UCSD-AML1 (cell line): ENCODE data around the gene LPA.
"Not testable (repeated sequence)": the region's sequence is repeated elsewhere in the genome, so short reads cannot be mapped to it uniquely, and the experiment has no call there.

Source experiments
- DNase-seq: peaks from one replicate; lab custom pipeline; 2025; ENCODE audit not compliant: unreplicated experiment; lab: John Stamatoyannopoulos, UW

LPA gene, protein sequence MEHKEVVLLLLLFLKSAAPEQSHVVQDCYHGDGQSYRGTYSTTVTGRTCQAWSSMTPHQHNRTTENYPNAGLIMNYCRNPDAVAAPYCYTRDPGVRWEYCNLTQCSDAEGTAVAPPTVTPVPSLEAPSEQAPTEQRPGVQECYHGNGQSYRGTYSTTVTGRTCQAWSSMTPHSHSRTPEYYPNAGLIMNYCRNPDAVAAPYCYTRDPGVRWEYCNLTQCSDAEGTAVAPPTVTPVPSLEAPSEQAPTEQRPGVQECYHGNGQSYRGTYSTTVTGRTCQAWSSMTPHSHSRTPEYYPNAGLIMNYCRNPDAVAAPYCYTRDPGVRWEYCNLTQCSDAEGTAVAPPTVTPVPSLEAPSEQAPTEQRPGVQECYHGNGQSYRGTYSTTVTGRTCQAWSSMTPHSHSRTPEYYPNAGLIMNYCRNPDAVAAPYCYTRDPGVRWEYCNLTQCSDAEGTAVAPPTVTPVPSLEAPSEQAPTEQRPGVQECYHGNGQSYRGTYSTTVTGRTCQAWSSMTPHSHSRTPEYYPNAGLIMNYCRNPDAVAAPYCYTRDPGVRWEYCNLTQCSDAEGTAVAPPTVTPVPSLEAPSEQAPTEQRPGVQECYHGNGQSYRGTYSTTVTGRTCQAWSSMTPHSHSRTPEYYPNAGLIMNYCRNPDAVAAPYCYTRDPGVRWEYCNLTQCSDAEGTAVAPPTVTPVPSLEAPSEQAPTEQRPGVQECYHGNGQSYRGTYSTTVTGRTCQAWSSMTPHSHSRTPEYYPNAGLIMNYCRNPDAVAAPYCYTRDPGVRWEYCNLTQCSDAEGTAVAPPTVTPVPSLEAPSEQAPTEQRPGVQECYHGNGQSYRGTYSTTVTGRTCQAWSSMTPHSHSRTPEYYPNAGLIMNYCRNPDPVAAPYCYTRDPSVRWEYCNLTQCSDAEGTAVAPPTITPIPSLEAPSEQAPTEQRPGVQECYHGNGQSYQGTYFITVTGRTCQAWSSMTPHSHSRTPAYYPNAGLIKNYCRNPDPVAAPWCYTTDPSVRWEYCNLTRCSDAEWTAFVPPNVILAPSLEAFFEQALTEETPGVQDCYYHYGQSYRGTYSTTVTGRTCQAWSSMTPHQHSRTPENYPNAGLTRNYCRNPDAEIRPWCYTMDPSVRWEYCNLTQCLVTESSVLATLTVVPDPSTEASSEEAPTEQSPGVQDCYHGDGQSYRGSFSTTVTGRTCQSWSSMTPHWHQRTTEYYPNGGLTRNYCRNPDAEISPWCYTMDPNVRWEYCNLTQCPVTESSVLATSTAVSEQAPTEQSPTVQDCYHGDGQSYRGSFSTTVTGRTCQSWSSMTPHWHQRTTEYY (N-terminal part only)

DNA sequence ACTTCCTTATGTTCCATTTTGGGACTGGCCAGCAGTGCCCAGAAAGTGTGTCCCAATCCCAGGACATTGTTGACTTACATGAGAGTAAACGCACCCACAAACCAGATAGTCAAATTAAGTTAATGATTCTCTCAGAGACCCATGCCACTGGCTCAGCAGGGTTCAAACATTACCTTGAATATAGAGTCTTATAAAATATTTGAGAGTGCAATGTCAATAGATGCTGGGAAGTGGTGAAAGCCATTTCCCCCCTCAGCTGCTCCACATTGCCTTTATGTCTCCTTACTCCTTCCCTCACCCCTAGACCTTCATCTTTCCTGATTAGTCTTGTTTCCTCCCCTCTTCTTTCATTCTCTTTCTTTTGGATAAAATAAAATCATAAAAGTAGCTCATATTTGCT, at the start of gene LPA:
Gene LPA (minus strand): TSS at position 78 of the 400 bp plus-strand sequence. CDS start 61 bp downstream, at position 17.
- DNase-seq: not testable (repeated sequence)

- DNase-seq: not testable (repeated sequence)
These were observed 44.9 kb upstream of the LPA start for GRCh38 chr6:160708993-160709392.

DNA sequence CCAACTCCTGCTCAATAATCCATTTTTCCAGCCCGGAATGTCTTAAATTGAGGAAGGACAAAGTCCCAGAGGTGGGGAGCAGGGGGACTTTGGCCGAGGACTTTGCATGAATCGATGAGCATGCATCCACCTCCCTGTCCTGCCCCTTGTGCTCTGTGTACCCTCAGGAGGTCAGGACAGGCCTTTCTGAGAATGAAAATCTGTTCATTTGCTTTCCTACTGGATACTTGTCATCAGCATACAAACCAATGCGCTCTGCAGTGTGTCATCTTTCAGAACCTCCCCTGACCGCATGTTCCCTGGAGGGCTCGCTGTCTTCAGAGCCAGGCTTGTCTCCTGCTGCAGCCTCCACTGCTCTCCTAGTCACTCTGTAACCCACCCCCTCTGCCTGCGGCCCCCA, 40.6 kb upstream of the LPA start:
- DNase-seq: not testable (repeated sequence)

- not testable (repeated sequence) for DNase-seq
These were observed 38.0 kb upstream of the LPA start, which contains the start of gene PLG for GRCh38 chr6:160701918-160702680. Gene PLG (plus strand): TSS chr6:160702244. CDS start chr6:160702305, 61 bp downstream.

DNA sequence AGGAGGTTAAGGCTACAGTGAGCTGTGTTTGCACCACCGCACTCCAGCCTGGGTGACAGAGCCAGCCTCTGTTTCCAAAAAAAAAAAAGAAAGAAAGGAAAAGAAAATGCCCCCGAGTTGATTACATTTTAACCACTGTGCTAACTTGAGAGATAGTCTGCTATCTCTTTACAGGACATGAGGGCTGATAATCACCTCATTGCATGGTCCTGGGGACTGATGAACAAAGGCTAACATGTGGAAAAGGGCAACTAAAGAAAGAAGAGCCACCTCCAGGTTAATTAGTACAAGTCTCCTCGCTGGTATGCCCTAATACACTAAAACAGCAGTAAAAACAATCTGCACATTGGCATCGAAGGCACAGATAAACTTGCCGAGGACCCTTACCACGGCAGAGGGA, 33.8 kb upstream of the LPA start:
- no peak for DNase-seq

GRCh38 chr6:160696884-160697283, 32.8 kb upstream of the LPA start:
- not testable (repeated sequence) for DNase-seq

DNA sequence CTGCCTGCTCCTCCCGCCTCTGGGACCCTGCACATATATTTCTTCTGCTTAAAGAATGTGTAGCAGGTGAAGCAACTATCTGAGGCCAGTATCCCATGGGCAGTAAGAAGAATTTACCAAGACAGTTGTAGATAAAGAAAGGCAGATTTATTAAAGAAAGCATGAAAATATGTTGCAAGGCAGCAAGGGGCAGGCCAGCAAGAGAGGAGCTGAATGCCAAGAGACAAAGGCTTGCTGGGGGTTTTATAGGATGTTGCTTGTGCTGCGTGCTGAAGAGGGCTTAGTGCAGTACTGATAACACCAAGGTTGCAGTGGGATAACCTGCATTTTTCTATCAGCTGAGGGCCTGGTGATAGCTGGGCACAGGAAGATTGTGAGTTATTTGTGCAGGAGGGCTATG, 31.5 kb upstream of the LPA start:
- DNase-seq: not testable (repeated sequence)

DNA sequence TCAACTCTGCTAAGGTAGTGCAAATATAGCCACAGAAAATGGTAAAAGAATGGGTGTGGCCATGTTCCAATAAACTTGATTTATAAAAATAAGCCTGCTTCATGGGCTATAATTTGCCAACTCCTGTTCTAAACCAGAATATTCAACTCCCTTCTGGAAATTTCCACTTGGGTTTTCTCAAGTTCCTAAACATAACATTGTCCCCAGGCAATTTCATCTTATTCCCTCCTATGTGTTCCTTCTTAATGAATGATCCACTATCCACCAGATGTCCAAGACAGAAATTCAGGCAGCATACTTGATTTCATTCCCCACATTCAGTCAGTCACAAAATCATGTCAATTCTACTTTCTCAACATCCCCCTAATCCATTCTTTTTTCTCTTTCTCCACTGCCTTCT, 30.9 kb upstream of the LPA start:
- DNase-seq: not testable (repeated sequence)

DNA sequence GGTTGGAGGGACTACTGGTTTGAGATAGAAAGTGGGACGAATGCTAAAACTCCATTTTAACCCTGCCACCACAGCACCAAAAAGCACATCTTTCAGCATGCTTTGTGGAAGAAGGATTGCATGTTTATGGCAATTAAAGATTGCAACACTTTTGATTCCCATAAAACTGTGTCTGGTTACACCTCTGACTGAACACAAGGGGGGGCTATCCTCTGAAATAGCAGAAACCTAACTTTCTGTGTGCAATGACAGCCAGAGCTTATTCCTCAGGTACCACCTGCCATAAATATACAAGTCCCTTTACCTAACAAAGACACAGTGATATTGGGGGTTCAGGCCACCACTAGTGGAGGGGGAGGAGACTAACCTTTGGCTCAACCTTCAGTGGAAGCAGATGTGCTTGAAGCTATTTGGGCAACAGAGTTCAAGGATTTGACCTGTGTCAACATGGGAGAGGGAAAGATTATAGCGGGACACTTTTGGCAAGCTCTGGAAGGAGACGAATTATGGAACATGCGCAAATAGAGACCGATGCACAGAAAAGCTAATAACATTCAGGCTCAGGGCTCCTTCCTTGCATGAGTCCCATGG, 28.4 kb upstream of the LPA start:
- DNase-seq: no peak

DNA sequence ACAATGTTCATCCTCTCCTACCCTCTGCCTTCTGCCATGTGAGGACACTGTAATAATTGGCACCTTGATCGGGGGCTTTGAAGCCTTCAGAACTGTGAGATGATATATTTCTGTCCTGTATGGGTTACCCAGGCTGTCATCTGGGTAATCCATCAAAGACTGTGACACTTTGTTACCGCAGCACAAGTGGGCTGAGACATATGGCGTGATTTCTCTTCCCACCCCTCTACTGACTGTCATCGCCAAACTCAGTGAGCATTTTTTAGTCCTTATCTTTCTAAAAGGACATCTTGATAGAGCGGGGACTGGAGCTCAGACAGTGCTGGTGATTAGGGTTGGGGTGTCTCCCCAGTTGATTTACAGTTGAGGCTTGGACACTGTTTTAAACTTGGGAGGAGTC, 27.5 kb upstream of the LPA start:
- DNase-seq: no peak

DNA sequence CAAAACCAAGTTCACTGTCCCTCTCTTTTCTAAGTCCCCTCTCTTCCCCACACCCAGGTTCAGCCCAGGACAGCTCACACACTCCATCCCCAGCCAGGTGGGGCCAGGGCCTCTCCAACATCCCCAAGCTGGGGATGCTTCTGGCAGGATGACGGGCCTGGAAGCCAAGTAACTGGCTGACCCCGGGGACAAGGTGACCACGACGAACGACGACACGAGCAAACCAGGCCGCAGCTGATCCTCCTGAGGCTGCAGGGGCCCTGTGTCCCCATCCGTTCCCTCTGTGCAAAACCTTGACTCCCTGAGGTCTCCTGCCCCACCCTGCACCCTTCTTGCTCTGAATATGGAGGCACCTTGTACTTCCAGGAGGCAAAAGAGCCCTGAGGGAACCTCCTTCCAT, 26.4 kb upstream of the LPA start:
- DNase-seq: no peak

DNA sequence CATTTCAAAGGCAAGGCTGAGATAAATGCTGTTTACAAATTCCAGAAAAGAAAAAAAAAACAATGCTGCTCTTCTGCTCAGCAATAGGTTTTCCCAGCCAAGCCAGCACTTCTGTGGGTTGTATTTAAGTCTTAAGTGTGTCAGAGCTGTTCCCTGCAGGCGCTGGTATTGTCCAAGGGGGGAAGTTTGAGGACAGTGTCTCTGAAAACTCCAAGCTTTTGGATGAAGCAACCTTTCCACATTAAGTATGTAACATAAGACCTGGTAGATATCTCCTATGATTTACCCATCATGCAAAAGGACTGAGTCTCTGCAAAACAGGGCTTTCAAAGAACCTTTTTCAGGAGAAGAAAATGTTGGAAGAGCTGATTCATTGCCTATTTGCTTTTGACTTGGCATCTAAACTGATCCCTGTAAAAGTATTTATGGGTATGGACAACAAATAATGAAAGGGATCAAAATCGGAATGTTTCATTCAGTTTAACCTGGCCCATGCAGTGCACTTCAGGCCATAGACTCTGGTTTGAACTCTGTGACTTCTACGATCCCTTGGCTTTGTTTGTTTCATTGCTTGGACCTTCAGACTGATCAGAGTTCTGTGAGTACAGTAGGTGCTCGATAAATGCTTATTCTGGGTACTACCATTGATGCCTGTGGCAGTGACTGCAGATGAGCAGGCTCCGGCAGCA, 21.8 kb upstream of the LPA start:
- DNase-seq: no peak

- not testable (repeated sequence) for DNase-seq
These were observed 21.2 kb upstream of the LPA start for GRCh38 chr6:160685101-160685761.

DNA sequence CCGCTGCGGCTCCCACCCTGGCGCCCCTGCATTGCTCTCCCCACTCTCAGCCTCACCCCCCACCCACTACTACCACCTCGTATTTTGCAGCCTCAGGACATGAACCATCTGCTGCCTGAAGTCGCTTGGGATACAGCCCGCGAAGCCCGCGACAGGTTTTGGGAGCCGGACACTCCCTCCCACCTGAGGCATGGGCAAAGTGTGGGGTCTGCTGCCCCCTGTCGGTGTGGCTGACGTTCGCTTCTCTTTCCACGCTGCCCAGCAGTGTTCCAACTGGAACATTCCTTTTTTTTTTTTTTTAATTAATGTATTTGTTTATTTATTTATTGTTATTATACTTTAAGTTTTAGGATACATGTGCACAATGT, 15.3 kb upstream of the LPA start:
- DNase-seq: no peak

DNA sequence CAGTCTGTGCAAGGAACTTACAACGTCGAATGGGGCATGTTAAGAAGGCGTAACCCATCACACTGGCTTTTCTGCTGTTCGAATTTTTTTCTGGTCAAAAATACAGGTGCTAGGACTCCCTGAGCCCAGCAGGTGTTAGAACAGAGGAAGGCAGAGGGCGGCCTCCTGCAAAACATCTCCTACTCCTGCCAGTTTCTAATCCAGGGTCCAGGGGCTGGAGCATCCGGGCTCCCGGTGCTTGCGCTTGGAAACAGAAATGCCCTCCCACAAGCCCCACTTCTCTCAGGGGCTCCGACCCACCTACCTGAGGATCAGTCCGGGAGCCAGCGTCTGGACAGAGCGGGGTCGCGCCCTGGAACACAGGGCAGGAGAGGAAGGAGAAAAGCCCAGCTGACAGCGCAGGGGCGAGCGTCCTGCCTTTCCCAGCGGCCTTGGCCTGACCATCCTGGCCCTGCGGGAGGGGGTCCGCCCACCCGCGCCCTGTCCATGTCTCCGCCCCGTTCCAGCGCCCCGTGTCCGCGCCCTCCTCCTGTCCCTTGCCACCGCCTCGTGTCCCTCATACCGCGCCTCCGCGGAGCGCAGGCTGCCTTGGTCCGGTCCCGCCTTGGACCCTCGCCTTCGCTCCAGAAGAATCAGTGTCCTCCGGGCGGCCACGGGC, 14.8 kb upstream of the LPA start:
- DNase-seq: no peak

- no peak for DNase-seq
These were observed 14.2 kb upstream of the LPA start for GRCh38 chr6:160678230-160678629.

DNA sequence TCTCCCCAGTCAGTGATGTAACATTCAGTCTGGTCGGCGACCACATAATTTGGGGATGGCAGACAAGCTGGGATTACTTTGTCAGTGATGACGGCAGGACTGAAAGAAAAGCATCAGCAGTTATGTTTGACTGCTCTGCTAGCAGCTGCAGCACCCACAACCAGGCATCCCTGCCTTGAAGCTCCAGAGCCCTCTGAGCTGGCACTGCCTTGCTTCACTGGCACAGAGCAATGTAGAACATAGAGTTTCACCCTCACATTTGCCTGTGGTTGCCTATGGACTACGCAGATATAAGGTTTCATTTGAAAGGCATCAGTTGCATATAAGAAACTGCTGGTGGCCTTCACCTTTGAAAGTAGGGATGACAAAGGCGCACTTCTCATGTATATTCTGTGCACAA, 12.3 kb upstream of the LPA start:
- not testable (repeated sequence) for DNase-seq

DNA sequence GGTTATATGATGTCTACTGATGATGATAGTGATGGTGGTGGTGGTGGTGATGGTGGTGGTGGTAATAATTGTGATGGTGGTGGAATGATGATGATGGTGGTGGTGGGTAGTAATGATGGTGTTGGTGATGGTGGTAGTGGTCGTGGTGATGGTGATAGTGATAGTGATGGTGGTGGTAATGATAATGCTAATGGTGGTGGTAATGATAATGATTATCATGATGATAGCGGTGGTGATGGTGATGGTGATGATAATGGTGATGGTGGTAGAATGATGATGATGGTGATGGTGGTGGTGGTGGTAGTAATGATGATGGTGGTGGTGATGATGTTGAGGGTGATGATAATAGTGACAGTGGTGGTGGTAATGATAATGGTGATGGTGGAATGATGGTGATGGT, 4.5 kb upstream of the LPA start:
- no peak for DNase-seq
